Parathyroid adenoma (tissue), 2 donors: Measurements from ENCODE around the gene NHERF1.

Experiments used
- H2AFZ ChIP-seq: fragments of 300-600 bp; sonication (generic); one replicate; pipeline ENCODE4 v1.7.0; 2017; ENCODE audit warnings: antibody characterized with exemption, mild to moderate bottlenecking
- H3K27ac ChIP-seq: fragments of 300-600 bp; sonication (generic); one replicate; pipeline ENCODE4 v1.7.0; 2017
- H3K27me3 ChIP-seq: fragments of 300-600 bp; sonication (generic); one replicate; pipeline ENCODE4 v1.7.0; 2017; ENCODE audit warnings: low read length; ENCODE audit not compliant: control insufficient read depth, insufficient read depth
- H3K36me3 ChIP-seq: fragments of 300-600 bp; sonication (generic); one replicate; pipeline ENCODE4 v1.7.0; 2017; ENCODE audit warnings: low read length; ENCODE audit not compliant: control insufficient read depth, insufficient read depth
- H3K4me1 ChIP-seq: fragments of 300-600 bp; sonication (generic); one replicate; pipeline ENCODE4 v1.7.0; 2017; ENCODE audit warnings: control low read depth
- H3K4me2 ChIP-seq: fragments of 300-600 bp; sonication (generic); one replicate; pipeline ENCODE4 v1.7.0; 2017; ENCODE audit warnings: low read length
- H3K4me3 ChIP-seq: fragments of 300-600 bp; sonication (generic); one replicate; pipeline ENCODE4 v1.7.0; 2017; ENCODE audit warnings: low read depth, low read length
- H3K79me2 ChIP-seq: fragments of 300-600 bp; sonication (generic); one replicate; pipeline ENCODE4 v1.7.0; 2017; ENCODE audit warnings: control low read depth
- H3K9ac ChIP-seq: fragments of 300-600 bp; sonication (generic); one replicate; pipeline ENCODE4 v1.7.0; 2017; ENCODE audit warnings: mild to moderate bottlenecking
- H3K9me3 ChIP-seq: fragments of 300-600 bp; sonication (generic); one replicate; pipeline ENCODE4 v1.7.0; 2017; ENCODE audit warnings: low read length; ENCODE audit not compliant: control insufficient read depth
- CTCF ChIP-seq: fragments of 300-600 bp; sonication (generic); IDR thresholded peaks from one replicate; pipeline ENCODE4 v1.7.0; 2017; ENCODE audit warnings: antibody characterized with exemption, mild to moderate bottlenecking
- donor health status: primary hyperparathyroidism.

Gene NHERF1

DNA sequence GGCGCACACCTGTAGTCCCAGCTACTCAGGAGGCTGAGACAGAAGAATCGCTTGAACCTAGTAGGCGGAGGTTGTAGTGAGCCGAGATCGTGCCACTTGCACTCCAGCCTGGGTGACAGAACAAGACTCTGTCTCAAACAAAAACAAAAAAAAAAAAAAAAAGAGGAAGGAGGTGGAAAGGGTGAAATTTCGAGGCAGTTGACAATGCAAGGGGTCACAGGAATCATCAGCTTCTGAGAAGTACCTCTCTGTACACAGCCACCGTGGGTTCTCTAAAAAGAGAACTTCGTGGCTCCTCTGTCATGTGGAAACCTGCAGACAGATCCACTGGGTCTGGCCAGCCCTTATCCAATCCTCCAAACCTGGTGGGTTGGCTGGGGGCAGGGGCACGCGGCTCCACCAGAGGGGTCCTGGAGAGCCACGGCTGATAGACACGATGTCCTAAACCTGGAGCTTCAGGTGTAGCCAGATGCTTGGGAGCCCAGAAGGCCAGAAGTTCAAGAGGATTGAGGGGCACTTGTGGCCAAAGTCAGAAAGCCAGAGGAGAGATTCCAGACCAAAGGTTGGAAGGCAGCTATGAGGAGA is 35.2 kb upstream of the NHERF1 start:
- Histone ChIP-seq H3K27me3 (no peaks in the 10 kb centered on the region), H3K9ac (no peak overlapping the region), H3K79me2 (no peaks in the 10 kb centered on the region), H3K9me3 (no peaks in the 10 kb centered on the region), H3K4me1 (no peaks in the 10 kb centered on the region), H3K4me2 (no peak overlapping the region), H3K27ac (no peak overlapping the region), H3K4me3 (no peak overlapping the region), H2AFZ (no peak overlapping the region), H3K36me3 (no peaks in the 10 kb centered on the region)
- no peak for TF ChIP-seq CTCF

DNA sequence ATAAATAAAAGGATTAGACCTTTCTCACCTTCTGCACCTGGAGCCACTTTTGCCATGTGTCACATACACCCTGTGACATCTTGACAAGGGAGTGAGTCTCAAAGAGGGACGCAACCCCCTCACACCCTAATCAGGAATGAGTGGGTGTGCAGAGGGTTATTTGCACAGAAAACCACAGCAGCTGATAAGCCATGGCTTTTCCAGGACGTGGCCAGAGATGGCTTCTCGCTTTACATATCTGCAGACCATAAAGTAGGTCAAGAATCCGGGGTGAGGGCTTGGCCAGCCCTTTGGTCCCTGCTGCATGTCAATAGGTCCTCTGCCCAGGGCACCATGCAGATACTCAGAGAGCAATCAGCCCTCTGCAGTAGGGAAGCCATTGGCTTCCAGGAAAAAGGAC is 33.3 kb upstream of the NHERF1 start:
- Histone ChIP-seq H3K27me3 (no peaks in the 10 kb centered on the region), H3K4me3 (no peak overlapping the region), H3K79me2 (no peaks in the 10 kb centered on the region)

GRCh38 chr17:74720506-74720905 is 27.9 kb upstream of the NHERF1 start:
- no peak overlapping the region for H3K27ac ChIP-seq
- H3K4me2 ChIP-seq: no peak overlapping the region
- H3K4me3 ChIP-seq: no peak overlapping the region
- TF ChIP-seq CTCF: no peak
- no peaks in the 10 kb centered on the region for H3K79me2 ChIP-seq
- no peaks in the 10 kb centered on the region for H3K9me3 ChIP-seq
- no peak overlapping the region for H2AFZ ChIP-seq
- no peaks in the 10 kb centered on the region for H3K4me1 ChIP-seq
- H3K27me3 ChIP-seq: no peaks in the 10 kb centered on the region
- H3K36me3 ChIP-seq: no peaks in the 10 kb centered on the region
- H3K9ac ChIP-seq: no peak overlapping the region

More for the DNA sequence above, 33.3 kb upstream of the NHERF1 start:
- Histone ChIP-seq H3K4me2 (no peak overlapping the region), H3K4me1 (no peaks in the 10 kb centered on the region), H2AFZ (no peak overlapping the region), H3K27ac (no peak overlapping the region), H3K9me3 (no peaks in the 10 kb centered on the region), H3K36me3 (no peaks in the 10 kb centered on the region), H3K9ac (no peak overlapping the region)
- no peak for TF ChIP-seq CTCF

DNA sequence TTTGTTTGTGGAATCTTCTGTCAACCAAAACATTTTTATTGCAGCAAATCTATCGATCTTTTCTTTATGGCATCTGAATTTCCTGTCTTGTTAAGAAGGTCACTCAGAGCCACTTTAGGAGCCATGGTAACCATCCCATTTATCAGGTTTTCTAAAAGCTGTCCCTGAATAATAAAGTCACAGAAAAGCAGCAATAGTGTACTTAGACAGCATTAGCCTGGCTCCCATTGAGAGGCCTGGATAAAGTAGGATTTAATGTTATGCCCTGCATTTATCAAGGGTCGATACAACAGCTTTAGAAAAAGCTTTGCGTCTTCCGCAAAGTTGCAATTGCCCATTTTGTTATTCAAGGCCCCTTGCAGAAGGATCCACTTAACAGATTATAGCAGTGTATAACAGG is 25.6 kb upstream of the NHERF1 start:
- Histone ChIP-seq H3K4me3 (no peak overlapping the region), H2AFZ (no peak overlapping the region), H3K79me2 (no peaks in the 10 kb centered on the region), H3K9ac (no peak overlapping the region), H3K9me3 (no peaks in the 10 kb centered on the region), H3K4me1 (no peaks in the 10 kb centered on the region), H3K27me3 (no peaks in the 10 kb centered on the region), H3K36me3 (no peaks in the 10 kb centered on the region), H3K27ac (no peak overlapping the region), H3K4me2 (no peak overlapping the region)
- TF ChIP-seq CTCF: no peak

DNA sequence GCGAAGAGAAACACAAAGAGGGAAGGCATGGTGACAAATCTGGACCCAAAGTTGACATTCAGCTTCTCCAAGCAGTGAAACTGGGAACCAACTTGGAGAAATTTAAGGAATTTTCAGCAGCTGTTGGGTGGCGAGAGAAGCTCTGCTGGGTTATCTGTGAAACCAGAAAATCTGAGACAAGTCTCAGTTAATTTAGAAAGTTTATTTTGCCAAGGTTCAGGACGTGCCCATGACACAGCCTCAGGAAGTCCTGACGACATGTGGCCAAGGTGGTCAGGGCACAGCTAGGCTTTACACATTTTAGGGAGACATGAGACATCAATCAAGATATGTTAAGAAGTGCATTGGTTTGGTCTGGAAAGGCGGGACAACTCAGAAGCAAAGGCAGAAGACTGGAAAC is 24.5 kb upstream of the NHERF1 start:
- H3K79me2 ChIP-seq: no peaks in the 10 kb centered on the region
- no peak overlapping the region for H3K9ac ChIP-seq
- H3K4me2 ChIP-seq: no peak overlapping the region
- H3K27me3 ChIP-seq: no peaks in the 10 kb centered on the region
- no peak for TF ChIP-seq CTCF
- no peaks in the 10 kb centered on the region for H3K36me3 ChIP-seq
- no peak overlapping the region for H2AFZ ChIP-seq
- no peaks in the 10 kb centered on the region for H3K4me1 ChIP-seq
- H3K27ac ChIP-seq: no peak overlapping the region
- H3K4me3 ChIP-seq: no peak overlapping the region
- H3K9me3 ChIP-seq: no peaks in the 10 kb centered on the region
